HL-60 (cell line): ENCODE data around the gene CNBP.

Experiments used
- DNase-seq, 2 experiments: peaks; one replicate each; pipeline ENCODE4 v3.0.0-alpha.2; 2010 to 2020; ENCODE audit warnings: low read depth in 1 of 2, low spot score in 1 of 2
- H3K27ac ChIP-seq: fragments of 250-450 bp; sonication (Bioruptor Pico); replicated peaks from 2 replicates; pipeline ENCODE4 v1.5.1; 2020; ENCODE audit warnings: mild to moderate bottlenecking, moderate library complexity
- H3K27me3 ChIP-seq: fragments of 250-450 bp; sonication (Bioruptor Pico); 2 replicates; pipeline ENCODE4 v1.5.1; 2021; ENCODE audit warnings: mild to moderate bottlenecking, moderate library complexity; ENCODE audit not compliant: insufficient read depth, poor library complexity, severe bottlenecking
- H3K4me3 ChIP-seq: replicated peaks from 2 replicates; pipeline ENCODE4 v1.5.1; 2011; ENCODE audit warnings: mild to moderate bottlenecking, control low read depth, low read length; ENCODE audit not compliant: insufficient read depth
- GABPA ChIP-seq: IDR thresholded peaks from 2 replicates; pipeline ENCODE4 v1.6.1; 2012; ENCODE audit warnings: low read depth
- POLR2AphosphoS5 ChIP-seq: IDR thresholded peaks from 2 replicates; pipeline ENCODE4 v1.6.1; 2012; ENCODE audit warnings: low read depth
- SPI1 ChIP-seq: IDR thresholded peaks from 2 replicates; pipeline ENCODE4 v1.6.1; 2012; ENCODE audit warnings: low read depth, mild to moderate bottlenecking, borderline replicate concordance
- TF ChIP-seq, protein P1 (sequence below): IDR thresholded peaks from 2 replicates; pipeline ENCODE4 v1.6.1; 2012; ENCODE audit warnings: low read depth; ENCODE audit not compliant: insufficient replicate concordance
- TF ChIP-seq, protein P2 (sequence below): IDR thresholded peaks from one replicate; pipeline ENCODE4 v1.5.1; 2011; ENCODE audit warnings: low read length, control low read depth, inconsistent platforms; ENCODE audit not compliant: insufficient read depth

Gene CNBP

DNA sequence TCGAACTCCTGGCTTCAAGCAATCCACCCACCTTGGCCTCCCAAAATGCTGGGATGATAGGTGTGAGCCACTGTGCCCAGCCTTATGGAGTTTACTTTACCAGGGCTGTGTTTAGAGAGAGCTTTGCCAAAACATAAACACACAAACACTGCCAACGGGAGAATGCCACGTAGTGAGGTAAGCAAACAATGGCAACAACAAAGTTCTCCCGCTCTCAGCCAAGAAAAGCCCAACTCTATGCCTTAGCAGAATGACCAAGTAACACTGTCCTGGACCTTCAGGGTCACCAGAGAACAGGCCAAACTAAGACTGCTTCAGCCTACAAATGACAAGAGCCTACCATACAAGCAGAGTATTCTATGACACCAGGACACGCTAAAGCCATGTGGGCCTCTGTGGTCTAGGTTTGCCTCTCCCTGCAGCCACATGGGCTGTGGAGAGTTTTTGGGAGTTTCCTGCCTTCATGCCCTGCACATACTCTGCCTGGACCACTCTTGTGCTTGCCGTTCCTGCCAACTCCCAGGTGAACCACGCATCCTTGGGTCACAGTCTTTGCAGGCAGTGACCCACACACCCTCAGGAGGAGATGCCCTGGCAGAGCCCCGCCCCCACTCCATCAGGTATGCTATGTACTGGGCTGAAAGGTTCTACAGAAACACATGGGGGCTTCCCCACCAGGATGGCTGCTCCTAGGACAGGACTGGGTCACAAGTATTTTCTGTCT is 21.6 kb upstream of the CNBP start:
- Histone ChIP-seq H3K27ac (no peak overlapping the region), H3K27me3 (no peaks in the 10 kb centered on the region), H3K4me3 (no peak overlapping the region)
- no peak for DNase-seq
- no peak for TF ChIP-seq POLR2AphosphoS5
- no peak for TF ChIP-seq SPI1
- no peak for TF ChIP-seq GABPA
- TF ChIP-seq, protein P1, sequence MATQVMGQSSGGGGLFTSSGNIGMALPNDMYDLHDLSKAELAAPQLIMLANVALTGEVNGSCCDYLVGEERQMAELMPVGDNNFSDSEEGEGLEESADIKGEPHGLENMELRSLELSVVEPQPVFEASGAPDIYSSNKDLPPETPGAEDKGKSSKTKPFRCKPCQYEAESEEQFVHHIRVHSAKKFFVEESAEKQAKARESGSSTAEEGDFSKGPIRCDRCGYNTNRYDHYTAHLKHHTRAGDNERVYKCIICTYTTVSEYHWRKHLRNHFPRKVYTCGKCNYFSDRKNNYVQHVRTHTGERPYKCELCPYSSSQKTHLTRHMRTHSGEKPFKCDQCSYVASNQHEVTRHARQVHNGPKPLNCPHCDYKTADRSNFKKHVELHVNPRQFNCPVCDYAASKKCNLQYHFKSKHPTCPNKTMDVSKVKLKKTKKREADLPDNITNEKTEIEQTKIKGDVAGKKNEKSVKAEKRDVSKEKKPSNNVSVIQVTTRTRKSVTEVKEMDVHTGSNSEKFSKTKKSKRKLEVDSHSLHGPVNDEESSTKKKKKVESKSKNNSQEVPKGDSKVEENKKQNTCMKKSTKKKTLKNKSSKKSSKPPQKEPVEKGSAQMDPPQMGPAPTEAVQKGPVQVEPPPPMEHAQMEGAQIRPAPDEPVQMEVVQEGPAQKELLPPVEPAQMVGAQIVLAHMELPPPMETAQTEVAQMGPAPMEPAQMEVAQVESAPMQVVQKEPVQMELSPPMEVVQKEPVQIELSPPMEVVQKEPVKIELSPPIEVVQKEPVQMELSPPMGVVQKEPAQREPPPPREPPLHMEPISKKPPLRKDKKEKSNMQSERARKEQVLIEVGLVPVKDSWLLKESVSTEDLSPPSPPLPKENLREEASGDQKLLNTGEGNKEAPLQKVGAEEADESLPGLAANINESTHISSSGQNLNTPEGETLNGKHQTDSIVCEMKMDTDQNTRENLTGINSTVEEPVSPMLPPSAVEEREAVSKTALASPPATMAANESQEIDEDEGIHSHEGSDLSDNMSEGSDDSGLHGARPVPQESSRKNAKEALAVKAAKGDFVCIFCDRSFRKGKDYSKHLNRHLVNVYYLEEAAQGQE, result no peak
- TF ChIP-seq, protein P2, sequence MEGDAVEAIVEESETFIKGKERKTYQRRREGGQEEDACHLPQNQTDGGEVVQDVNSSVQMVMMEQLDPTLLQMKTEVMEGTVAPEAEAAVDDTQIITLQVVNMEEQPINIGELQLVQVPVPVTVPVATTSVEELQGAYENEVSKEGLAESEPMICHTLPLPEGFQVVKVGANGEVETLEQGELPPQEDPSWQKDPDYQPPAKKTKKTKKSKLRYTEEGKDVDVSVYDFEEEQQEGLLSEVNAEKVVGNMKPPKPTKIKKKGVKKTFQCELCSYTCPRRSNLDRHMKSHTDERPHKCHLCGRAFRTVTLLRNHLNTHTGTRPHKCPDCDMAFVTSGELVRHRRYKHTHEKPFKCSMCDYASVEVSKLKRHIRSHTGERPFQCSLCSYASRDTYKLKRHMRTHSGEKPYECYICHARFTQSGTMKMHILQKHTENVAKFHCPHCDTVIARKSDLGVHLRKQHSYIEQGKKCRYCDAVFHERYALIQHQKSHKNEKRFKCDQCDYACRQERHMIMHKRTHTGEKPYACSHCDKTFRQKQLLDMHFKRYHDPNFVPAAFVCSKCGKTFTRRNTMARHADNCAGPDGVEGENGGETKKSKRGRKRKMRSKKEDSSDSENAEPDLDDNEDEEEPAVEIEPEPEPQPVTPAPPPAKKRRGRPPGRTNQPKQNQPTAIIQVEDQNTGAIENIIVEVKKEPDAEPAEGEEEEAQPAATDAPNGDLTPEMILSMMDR, result no peak

DNA sequence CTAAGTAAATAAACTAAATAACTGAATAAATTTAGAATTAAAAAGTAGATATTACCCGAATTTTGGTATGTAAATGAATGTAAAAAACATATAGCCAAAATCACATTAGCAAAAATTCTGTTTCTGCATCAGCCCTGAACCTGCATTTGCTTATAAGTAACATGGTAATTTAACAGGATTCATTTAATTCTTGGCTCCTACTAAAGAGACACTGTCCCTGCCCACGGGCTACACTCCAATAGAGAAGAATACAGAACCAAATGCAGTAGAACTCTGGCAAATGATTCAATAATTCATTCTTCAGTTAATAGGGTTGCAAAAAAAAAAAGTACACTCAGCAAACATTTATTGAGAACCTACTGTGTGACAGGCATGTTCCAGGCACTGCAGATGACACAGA is 20.8 kb upstream of the CNBP start:
- H3K4me3 ChIP-seq, result no peak overlapping the region
- TF ChIP-seq POLR2AphosphoS5 (no peak), SPI1 (no peak), GABPA (no peak)
- TF ChIP-seq, protein P1, result no peak
- TF ChIP-seq, protein P2, result no peak
- no peak for DNase-seq
- H3K27me3 ChIP-seq, result no peaks in the 10 kb centered on the region
- no peak overlapping the region for H3K27ac ChIP-seq

DNA sequence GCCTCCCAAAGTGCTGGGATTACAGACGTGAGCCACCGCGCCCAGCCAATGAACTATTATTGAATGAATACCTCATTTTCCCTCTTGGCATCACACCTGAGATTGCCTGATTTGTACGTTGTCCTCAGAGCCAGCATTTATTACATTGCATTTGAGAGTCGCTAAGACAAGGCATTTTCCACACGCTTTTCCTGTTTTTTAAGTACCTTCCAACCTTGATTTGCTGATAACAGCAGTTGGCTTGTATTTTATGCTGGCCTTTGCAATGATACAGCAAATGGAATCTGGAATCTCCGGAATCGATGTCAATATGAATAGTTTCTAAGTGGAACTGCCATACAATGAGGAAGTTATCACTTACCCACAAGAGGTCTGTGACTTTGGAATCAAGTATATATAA is 15.7 kb upstream of the CNBP start:
- H3K27ac ChIP-seq, result no peak overlapping the region
- no peaks in the 10 kb centered on the region for H3K27me3 ChIP-seq
- no peak overlapping the region for H3K4me3 ChIP-seq
- DNase-seq, result no peak
- no peak for TF ChIP-seq POLR2AphosphoS5
- TF ChIP-seq, protein P1, result no peak
- TF ChIP-seq GABPA, result no peak
- TF ChIP-seq SPI1, result no peak
- TF ChIP-seq, protein P2, result no peak
